PC-9 (cell line): ENCODE results near the gene MAP3K20.

Experiments
- EZH2 ChIP-seq: fragments of 200-600 bp; sonication (generic); IDR thresholded peaks from 2 replicates; pipeline ENCODE4 v1.8.0; 2017; ENCODE audit warnings: antibody characterized with exemption, low read depth
- TF ChIP-seq, protein P1 (sequence below): fragments of 200-600 bp; sonication (generic); conservative IDR thresholded peaks from 2 replicates; pipeline ENCODE4 v1.6.1; 2017; ENCODE audit warnings: mixed run types, antibody characterized with exemption, mild to moderate bottlenecking, moderate library complexity

DNA sequence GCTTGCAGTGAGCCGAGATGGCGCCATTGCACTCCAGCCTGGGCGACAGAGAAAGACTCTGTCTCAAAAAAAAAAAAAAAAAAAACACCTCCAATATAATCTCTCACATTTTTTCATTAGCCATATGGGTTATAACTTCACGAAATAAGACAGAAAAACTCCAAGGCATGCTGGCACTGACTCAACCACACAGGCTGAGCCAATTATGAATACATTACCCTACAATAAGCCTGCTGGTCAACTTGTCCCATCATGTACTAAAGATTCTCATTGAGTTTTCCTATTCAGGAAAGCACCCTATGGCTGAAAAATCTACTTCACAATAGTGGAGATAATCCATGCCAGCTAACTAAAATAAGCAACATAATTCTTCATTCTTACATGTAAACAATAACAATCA is 12.8 kb upstream of the MAP3K20 start:
- TF ChIP-seq, protein P1, sequence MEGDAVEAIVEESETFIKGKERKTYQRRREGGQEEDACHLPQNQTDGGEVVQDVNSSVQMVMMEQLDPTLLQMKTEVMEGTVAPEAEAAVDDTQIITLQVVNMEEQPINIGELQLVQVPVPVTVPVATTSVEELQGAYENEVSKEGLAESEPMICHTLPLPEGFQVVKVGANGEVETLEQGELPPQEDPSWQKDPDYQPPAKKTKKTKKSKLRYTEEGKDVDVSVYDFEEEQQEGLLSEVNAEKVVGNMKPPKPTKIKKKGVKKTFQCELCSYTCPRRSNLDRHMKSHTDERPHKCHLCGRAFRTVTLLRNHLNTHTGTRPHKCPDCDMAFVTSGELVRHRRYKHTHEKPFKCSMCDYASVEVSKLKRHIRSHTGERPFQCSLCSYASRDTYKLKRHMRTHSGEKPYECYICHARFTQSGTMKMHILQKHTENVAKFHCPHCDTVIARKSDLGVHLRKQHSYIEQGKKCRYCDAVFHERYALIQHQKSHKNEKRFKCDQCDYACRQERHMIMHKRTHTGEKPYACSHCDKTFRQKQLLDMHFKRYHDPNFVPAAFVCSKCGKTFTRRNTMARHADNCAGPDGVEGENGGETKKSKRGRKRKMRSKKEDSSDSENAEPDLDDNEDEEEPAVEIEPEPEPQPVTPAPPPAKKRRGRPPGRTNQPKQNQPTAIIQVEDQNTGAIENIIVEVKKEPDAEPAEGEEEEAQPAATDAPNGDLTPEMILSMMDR, result no peak
- no peak for TF ChIP-seq EZH2
